Panc1 (cell line): ENCODE measurements around the gene TLCD3B. TPM values are rescaled to one million over a fixed set of nuclear protein-coding genes. Genes with fewer than 3 reads are reported as not detected.

Experiments
- ATAC-seq: fragments of 200-7000 bp; cut with Tn5 transposase; 2 replicates; pipeline ENCODE4 v1.9.1; 2020; ENCODE audit warnings: mild to moderate bottlenecking, moderate library complexity
- BruUV-seq: library from RNA; stranded (reverse); fragments of 400-500 nt; replicated peaks from 2 replicates; lab custom pipeline; 2021; lab: Mats Ljungman, UMichigan
- CTCF ChIA-PET: fragments of 300-600 bp; sonication (Branson Sonifier 250); formaldehyde crosslinking; loops from one replicate; lab custom pipeline; 2022; ENCODE audit warnings: antibody characterized with exemption; lab: Charles Lee
- POLR2A ChIA-PET: fragments of 300-600 bp; sonication (Branson Sonifier 250); formaldehyde crosslinking; loops from one replicate; lab custom pipeline; 2022; ENCODE audit warnings: antibody characterized with exemption; lab: Charles Lee
- DNase-seq: peaks from one replicate; pipeline ENCODE4 v3.0.0-alpha.2; 2010; ENCODE audit warnings: low read depth, low spot score
- H3K27ac ChIP-seq: 2 replicates; pipeline ENCODE4 v1.5.1; 2011; ENCODE audit warnings: mild to moderate bottlenecking, low read length, inconsistent platforms
- H3K27me3 ChIP-seq: fragments of 200-500 bp; sonication (Bioruptor generic); 2 replicates; pipeline ENCODE4 v1.6.0; 2014; ENCODE audit warnings: low read length, inconsistent platforms; ENCODE audit not compliant: control insufficient read depth, insufficient read depth
- H3K36me3 ChIP-seq: fragments of 200-500 bp; sonication (Bioruptor generic); 2 replicates; pipeline ENCODE4 v1.5.1; 2014; ENCODE audit warnings: inconsistent platforms, mild to moderate bottlenecking, low read length, moderate library complexity; ENCODE audit not compliant: control insufficient read depth, insufficient read depth
- H3K4me1 ChIP-seq: 2 replicates; pipeline ENCODE4 v1.5.1; 2011; ENCODE audit warnings: inconsistent platforms, mild to moderate bottlenecking, low read length, moderate library complexity; ENCODE audit not compliant: control insufficient read depth, insufficient read depth
- H3K4me3 ChIP-seq, 2 experiments: 2 replicates each; pipeline ENCODE4 v1.5.1; 2011 to 2012; ENCODE audit warnings: low read depth in 2 of 2, low read length in 2 of 2, mild to moderate bottlenecking in 2 of 2, inconsistent platforms in 1 of 2, moderate library complexity in 1 of 2
- H3K9me3 ChIP-seq: fragments of 200-500 bp; sonication (Bioruptor generic); 2 replicates; pipeline ENCODE4 v1.5.1; 2014; ENCODE audit warnings: low read depth, mild to moderate bottlenecking, inconsistent platforms, low read length, moderate library complexity; ENCODE audit not compliant: control insufficient read depth, insufficient read depth
- CTCF ChIP-seq: fragments of 450-650 bp; IDR thresholded peaks from 2 replicates; pipeline ENCODE4 v1.5.1; 2017; ENCODE audit warnings: mild to moderate bottlenecking
- POLR2AphosphoS5 ChIP-seq: IDR thresholded peaks from 2 replicates; pipeline ENCODE4 v1.6.1; 2012; ENCODE audit warnings: mild to moderate bottlenecking, low read depth, low read length, moderate library complexity
- REST ChIP-seq, 2 experiments: IDR thresholded peaks; 2 replicates each; pipeline ENCODE4 v1.6.1; 2011 to 2012; ENCODE audit warnings: low read depth in 2 of 2, control low read depth in 1 of 2, low read length in 1 of 2, mild to moderate bottlenecking in 1 of 2, moderate library complexity in 1 of 2; ENCODE audit not compliant: insufficient read depth in 1 of 2
- SIN3A ChIP-seq: IDR thresholded peaks from 2 replicates; pipeline ENCODE4 v1.6.1; 2012; ENCODE audit warnings: low read depth, mild to moderate bottlenecking, low read length, moderate library complexity, borderline replicate concordance; ENCODE audit not compliant: insufficient read depth
- TCF7L2 ChIP-seq: IDR thresholded peaks from 2 replicates; pipeline ENCODE4 v1.6.1; 2011; ENCODE audit warnings: mild to moderate bottlenecking, low read depth, low read length, inconsistent platforms
- in situ Hi-C: cut with HindIII; loops from 2 replicates; pipeline ENCODE4 v1.10.0; 2016; ENCODE audit warnings: low sequenced_read_pairs, low pct_unique_long_range_greater_than_20kb
- intact Hi-C: fragments of 100-400 bp; cut with micrococcal nuclease; formaldehyde crosslinking; loops from one replicate; pipeline ENCODE4 v1.10.0; 2022; ENCODE audit not compliant: unreplicated experiment
- total RNA-seq: library from RNA; stranded (reverse); gene quantifications from one replicate; pipeline ENCODE4 v1.2.1, GENCODE V29; 2021; ENCODE audit not compliant: unreplicated experiment

The TLCD3B gene
- total RNA-seq, 1 experiment from 2014 or later, result 3.5 TPM

- ATAC-seq (no peak), DNase-seq (no peak)
- intact Hi-C loops (no loop called here), in situ Hi-C loops (no loop called here)
- TF ChIP-seq CTCF (no peak), REST (IDR thresholded peaks at IDR 0.05; ENCODE audit: insufficient read depth in 1 of 2, low read depth in 2 of 2, low read length in 1 of 2) (no peak), TCF7L2 (no peak), POLR2AphosphoS5 (no peak), SIN3A (no peak)
- Histone ChIP-seq H3K36me3 (peaks cover 35% of the 10 kb centered on the region), H3K27ac (peak overlapping the region; percentile 77), H3K4me3 (peak overlapping the region; percentile 90 to 92), H3K4me1 (peaks cover 40% of the 10 kb centered on the region), H3K27me3 (no peaks in the 10 kb centered on the region), H3K9me3 (no peaks in the 10 kb centered on the region)
- ChIA-PET CTCF (no interaction called here), POLR2A (no interaction called here)
- BruUV-seq, result no TSS peak
Measured at GRCh38 chr16:30068333-30068732, 37.3 kb upstream of the TLCD3B start.

GRCh38 chr16:30067584-30067916 lies 36.5 kb upstream of the TLCD3B start:
- H3K36me3 ChIP-seq, result peaks cover 35% of the 10 kb centered on the region
- in situ Hi-C loops (no loop called here), intact Hi-C loops (no loop called here)
- no peaks in the 10 kb centered on the region for H3K27me3 ChIP-seq
- H3K9me3 ChIP-seq, result no peaks in the 10 kb centered on the region
- BruUV-seq, result no TSS peak
- DNase-seq (no peak), ATAC-seq (no peak)
- H3K4me1 ChIP-seq, result peaks cover 43% of the 10 kb centered on the region
- TF ChIP-seq REST (IDR thresholded peaks at IDR 0.05; ENCODE audit: insufficient read depth in 1 of 2, low read depth in 2 of 2, low read length in 1 of 2), result no peak
- no peak for TF ChIP-seq TCF7L2
- TF ChIP-seq POLR2AphosphoS5, result no peak
- no peak for TF ChIP-seq SIN3A
- no peak for TF ChIP-seq CTCF
- H3K4me3 ChIP-seq, result peak overlapping the region; percentile 90 to 92
- ChIA-PET POLR2A (interaction anchor here (0.5 kb wide), 1 partner anchor 105 kb away, joined by 10 read pairs; no protein-coding TSS in a partner anchor), CTCF (no interaction called here)
- H3K27ac ChIP-seq, result peak overlapping the region; percentile 96
